WTC11 (cell line): Measurements from ENCODE around the gene PRKCE.

Experiments used
- ATF2 ChIP-seq: sonication (generic); formaldehyde crosslinking; IDR thresholded peaks from 2 replicates; pipeline ENCODE4 v1.8.1; 2022; ENCODE audit warnings: low read depth, missing genetic modification reagents, borderline replicate concordance
- E2F5 ChIP-seq: sonication (generic); formaldehyde crosslinking; IDR thresholded peaks from 2 replicates; pipeline ENCODE4 v1.8.1; 2022; ENCODE audit warnings: mild to moderate bottlenecking, moderate library complexity, missing genetic modification reagents

- TF ChIP-seq E2F5 (CRISPR knock-in tag): no peak
- no peak for TF ChIP-seq ATF2 (CRISPR knock-in tag)
Measured at GRCh38 chr2:46198966-46199365, 547.5 kb downstream of the PRKCE start.
